T-helper 2 cell treated with Interferon-gamma antibody and Interleukin-4, amounts not matched to agents 5 μg/mL and 100 μg/mL, for 36 hours (primary cell): ENCODE data around the gene TTC22.

ENCODE experiments used
- DNase-seq: peaks from one replicate; pipeline ENCODE4 v3.0.0; 2021; ENCODE audit warnings: low spot score
- H3K27ac Mint-ChIP-seq: one replicate; pipeline ENCODE4 v1.8.0; 2021; ENCODE audit warnings: mild to moderate bottlenecking, mixed read lengths
- H3K27me3 Mint-ChIP-seq: one replicate; pipeline ENCODE4 v1.8.0; 2021; ENCODE audit warnings: low read depth, mixed read lengths
- H3K36me3 Mint-ChIP-seq: one replicate; pipeline ENCODE4 v1.8.0; 2021; ENCODE audit warnings: low read depth, mixed read lengths
- H3K4me1 Mint-ChIP-seq: one replicate; pipeline ENCODE4 v1.8.0; 2021; ENCODE audit warnings: low read depth, mixed read lengths
- H3K4me3 Mint-ChIP-seq: one replicate; pipeline ENCODE4 v1.8.0; 2022; ENCODE audit warnings: mild to moderate bottlenecking, moderate library complexity, mixed read lengths
- H3K9me3 Mint-ChIP-seq: one replicate; pipeline ENCODE4 v1.8.0; 2021; ENCODE audit warnings: mixed read lengths

The TTC22 gene

DNA sequence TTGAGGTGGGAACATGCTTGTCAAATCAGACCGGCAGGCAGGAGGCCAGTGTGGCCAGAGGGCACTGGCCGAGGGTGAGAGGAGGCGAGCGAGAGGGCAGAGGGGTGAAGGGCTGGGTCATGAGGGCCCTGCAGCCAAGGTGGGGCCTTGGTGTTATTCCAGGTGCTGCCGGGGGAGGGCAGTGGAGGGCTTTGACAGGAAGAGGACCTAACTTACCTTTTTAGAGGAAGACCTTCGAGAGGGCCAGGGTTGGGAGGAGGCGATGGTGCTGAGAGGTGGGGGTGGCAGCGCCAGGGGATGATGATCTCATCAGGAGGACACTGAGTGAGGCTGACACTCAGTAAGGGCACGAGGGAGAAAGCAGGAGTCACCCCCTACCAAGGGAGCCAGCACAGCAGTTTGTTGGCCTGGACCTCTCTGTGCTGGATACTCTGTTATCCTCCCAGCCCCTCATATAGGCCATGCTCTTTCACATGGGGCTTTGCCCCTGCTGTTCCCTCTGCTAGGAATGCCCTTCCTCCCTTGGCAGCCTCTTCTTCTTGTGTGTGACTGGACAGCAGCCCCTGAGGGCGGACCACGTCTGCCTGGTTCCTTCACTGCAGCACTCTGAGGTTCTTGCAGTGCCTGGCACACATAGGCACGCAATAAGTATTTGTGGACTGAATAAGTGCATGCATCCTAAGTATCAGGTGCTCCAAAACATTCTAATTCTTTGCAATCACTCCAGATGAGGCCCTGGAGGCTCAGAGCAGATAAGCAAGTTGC lies 7.5 kb upstream of the TTC22 start:
- H3K4me3 Mint-ChIP-seq: no peak overlapping the region
- DNase-seq: no peak
- no peak overlapping the region for H3K27ac Mint-ChIP-seq
- peaks cover 31% of the 10 kb centered on the region for H3K4me1 Mint-ChIP-seq
- H3K27me3 Mint-ChIP-seq: no peaks in the 10 kb centered on the region
- H3K9me3 Mint-ChIP-seq: no peaks in the 10 kb centered on the region
- H3K36me3 Mint-ChIP-seq: no peaks in the 10 kb centered on the region

- no peaks in the 10 kb centered on the region for H3K27me3 Mint-ChIP-seq
- no peaks in the 10 kb centered on the region for H3K36me3 Mint-ChIP-seq
- no peak overlapping the region for H3K4me3 Mint-ChIP-seq
- H3K9me3 Mint-ChIP-seq: no peaks in the 10 kb centered on the region
- H3K4me1 Mint-ChIP-seq: peaks cover 25% of the 10 kb centered on the region
- no peak overlapping the region for H3K27ac Mint-ChIP-seq
- DNase-seq: no peak
These were observed 6.6 kb upstream of the TTC22 start for GRCh38 chr1:54807756-54808155.

DNA sequence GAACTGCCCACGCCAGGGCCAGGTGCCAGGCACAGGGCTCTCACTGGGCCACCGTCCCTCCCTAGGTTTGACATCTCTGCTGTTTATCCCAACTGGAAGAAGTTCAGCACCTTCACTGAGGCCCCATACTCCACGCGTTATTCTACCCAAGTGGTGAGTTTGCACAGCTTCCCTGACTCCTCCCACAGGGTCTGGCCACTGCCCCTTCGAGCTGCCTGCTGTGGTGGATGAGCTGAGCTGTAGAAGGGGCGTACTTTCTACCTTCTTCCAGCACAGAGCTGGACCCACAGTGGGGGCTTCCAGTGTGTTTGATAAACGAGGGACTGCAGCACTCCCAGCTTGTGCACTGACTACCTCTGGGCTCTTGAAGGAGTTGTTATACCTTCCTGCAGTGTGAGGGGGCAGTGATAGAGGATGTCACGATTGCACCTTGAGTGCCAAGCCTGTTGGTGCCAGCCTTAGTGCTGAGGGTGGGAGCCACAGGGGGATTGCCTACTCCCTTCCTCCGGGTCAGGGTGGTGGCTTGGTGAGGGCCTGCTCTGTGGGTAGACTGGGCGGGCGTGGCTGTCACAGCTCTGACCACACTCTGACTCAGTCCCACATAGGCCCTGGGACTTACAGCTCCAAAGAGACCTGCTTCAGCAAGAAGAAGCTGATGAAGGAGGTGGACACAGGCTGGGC lies 5.9 kb upstream of the TTC22 start:
- Mint-ChIP-seq H3K4me3 (no peak overlapping the region), H3K27ac (no peak overlapping the region), H3K4me1 (peaks cover 25% of the 10 kb centered on the region), H3K36me3 (no peaks in the 10 kb centered on the region), H3K27me3 (no peaks in the 10 kb centered on the region), H3K9me3 (no peaks in the 10 kb centered on the region)
- DNase-seq: peak; percentile 24

- DNase-seq: no peak
- Mint-ChIP-seq H3K27me3 (no peaks in the 10 kb centered on the region), H3K4me1 (peaks cover 32% of the 10 kb centered on the region), H3K4me3 (no peak overlapping the region), H3K36me3 (no peaks in the 10 kb centered on the region), H3K9me3 (no peaks in the 10 kb centered on the region), H3K27ac (no peak overlapping the region)
These were observed 4.9 kb upstream of the TTC22 start for GRCh38 chr1:54805981-54806381.

DNA sequence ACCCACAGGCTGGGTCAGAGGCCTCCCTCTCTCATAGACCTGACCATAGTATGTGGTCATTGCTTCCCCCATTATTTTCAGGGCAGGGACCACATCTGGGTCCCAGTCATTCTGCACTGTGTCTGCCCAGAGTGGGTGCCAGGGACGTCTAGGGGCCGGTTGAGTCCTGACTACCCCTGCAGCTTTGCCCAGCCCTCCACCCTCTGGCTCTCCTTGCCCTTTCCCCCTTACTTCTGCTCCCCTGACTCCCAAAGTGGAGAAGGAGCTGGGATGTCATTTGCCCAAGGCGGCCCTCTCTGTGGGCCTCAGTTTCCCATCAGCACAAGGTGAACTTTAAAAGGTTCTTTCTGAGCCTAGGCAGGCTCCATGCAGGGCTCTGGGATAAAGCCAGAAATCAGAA lies 4.3 kb upstream of the TTC22 start:
- no peaks in the 10 kb centered on the region for H3K27me3 Mint-ChIP-seq
- H3K4me3 Mint-ChIP-seq: no peak overlapping the region
- no peak for DNase-seq
- no peaks in the 10 kb centered on the region for H3K9me3 Mint-ChIP-seq
- peaks cover 32% of the 10 kb centered on the region for H3K4me1 Mint-ChIP-seq
- no peaks in the 10 kb centered on the region for H3K36me3 Mint-ChIP-seq
- no peak overlapping the region for H3K27ac Mint-ChIP-seq

DNA sequence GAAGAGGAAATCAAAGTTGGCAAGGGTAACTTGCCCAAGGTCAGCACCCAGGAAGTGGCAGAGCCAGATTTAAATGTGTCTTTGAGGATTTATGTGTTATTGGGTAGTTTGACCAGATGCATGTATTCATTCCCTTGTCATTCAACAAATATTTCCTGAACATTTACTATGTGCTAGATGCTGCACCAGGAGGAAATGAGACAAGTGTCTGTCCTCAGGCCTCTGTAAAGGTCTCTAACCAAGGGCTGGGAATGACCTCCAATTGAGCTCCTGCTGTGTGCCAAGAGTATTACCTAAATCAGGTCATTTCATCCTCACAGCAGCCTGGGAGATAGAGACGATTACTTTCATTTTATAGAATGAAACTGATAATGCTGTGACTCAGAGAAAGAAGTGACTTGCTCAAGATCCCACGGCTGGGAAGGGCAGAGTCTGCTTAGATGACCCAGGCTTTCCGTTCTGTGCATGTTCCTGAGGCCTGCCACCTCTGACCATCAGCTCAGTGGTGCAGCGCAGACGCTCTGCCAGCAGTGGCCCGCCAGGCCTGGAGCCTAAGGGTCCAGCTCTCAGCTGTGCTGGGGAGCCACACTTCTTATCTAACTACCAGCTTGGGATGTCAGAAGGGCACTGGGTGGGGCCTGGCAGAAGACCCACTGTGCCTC lies 3.5 kb upstream of the TTC22 start:
- H3K4me3 Mint-ChIP-seq: no peak overlapping the region
- no peaks in the 10 kb centered on the region for H3K36me3 Mint-ChIP-seq
- H3K9me3 Mint-ChIP-seq: no peaks in the 10 kb centered on the region
- no peaks in the 10 kb centered on the region for H3K27me3 Mint-ChIP-seq
- H3K4me1 Mint-ChIP-seq: peaks cover 38% of the 10 kb centered on the region
- peak overlapping the region; percentile 26 for H3K27ac Mint-ChIP-seq
- peak; percentile 35 for DNase-seq

DNA sequence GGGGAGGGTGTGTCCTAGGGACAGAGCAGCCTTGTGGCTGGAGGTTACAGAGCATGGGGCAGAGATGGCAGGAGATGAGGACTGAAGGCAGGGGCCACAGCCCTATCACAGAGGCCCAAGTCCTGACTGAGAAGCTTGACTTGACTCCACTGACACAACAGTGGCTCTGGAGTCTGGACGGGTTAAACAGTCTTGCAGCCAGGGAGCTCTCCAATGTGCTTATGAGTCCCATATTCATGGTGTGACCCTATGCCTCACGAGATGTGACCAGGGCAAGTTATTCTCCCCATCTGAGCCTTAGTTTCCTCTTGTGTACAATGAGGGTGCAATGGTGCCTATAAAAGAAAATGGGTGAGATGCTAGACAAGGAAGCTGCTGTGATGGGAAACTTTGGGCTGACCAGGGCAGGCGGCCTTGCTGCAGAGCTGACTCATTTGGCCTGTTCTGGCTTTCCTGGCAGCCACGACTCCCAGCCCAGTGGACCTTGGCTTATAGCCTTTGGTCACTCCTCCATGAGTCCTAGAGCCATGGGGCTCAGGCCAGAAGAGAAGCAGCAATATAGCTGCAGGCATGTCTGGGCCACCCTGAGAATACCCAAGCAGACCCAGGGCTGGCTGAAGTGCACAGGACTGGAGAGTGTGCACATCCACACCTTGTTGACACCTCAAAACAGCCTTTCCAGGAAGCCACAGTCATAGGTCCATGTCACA lies 2.8 kb upstream of the TTC22 start:
- H3K4me3 Mint-ChIP-seq: no peak overlapping the region
- no peaks in the 10 kb centered on the region for H3K9me3 Mint-ChIP-seq
- no peak for DNase-seq
- H3K27ac Mint-ChIP-seq: peak overlapping the region; percentile 26
- H3K4me1 Mint-ChIP-seq: peaks cover 45% of the 10 kb centered on the region
- H3K27me3 Mint-ChIP-seq: no peaks in the 10 kb centered on the region
- H3K36me3 Mint-ChIP-seq: no peaks in the 10 kb centered on the region

GRCh38 chr1:54800041-54800898 lies 853 bp downstream of the TTC22 start:
- Mint-ChIP-seq H3K4me3 (peak overlapping the region; percentile 92), H3K9me3 (no peaks in the 10 kb centered on the region), H3K27me3 (no peaks in the 10 kb centered on the region), H3K27ac (peak overlapping the region; percentile 42), H3K36me3 (no peaks in the 10 kb centered on the region), H3K4me1 (peaks cover 40% of the 10 kb centered on the region)
- DNase-seq: no peak

DNA sequence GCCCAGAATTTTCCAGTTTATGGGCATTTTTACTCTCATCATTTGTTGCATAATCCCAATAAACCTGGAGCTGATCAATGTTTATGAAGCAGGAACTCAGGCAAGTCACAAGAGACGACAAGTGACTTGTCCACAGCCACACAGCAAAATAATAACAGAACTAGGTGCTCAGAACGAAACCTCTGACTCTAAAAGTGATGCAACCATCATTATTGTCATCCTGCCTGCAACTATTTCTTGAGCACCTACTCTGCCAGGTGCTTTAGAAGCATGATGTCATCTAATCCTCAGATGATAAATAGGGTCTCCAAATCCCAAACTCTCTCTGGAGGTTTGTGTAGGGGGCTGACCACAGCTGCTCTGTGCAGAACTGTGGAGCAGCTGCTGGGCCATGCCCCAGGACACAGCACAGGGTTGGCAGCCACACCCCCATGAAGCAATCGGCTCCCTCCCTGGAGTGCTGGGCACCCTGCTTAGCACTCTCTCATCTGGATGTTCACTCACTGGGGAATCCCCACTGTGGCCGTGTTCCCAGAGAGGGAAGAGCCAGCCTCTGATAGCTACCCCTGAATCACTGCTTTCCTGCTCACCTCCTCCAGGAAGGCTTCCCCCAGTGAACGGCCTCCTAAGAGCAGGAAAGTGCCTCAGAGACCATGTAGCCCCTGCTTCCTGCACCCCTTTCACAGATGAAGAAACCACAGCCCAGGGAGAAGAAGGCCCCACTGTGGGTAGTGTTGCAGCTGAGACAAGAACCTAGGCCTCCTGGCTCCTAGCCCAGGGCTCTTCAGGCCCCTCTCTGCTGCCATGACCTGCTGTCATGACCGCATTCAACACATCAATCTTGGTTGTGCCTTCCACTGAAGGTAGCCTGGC lies 2.1 kb downstream of the TTC22 start:
- Mint-ChIP-seq H3K36me3 (no peaks in the 10 kb centered on the region), H3K27ac (peak overlapping the region; percentile 61), H3K4me3 (peak overlapping the region; percentile 78), H3K9me3 (no peaks in the 10 kb centered on the region), H3K27me3 (no peaks in the 10 kb centered on the region), H3K4me1 (peaks cover 33% of the 10 kb centered on the region)
- peak; percentile 29 for DNase-seq

DNA sequence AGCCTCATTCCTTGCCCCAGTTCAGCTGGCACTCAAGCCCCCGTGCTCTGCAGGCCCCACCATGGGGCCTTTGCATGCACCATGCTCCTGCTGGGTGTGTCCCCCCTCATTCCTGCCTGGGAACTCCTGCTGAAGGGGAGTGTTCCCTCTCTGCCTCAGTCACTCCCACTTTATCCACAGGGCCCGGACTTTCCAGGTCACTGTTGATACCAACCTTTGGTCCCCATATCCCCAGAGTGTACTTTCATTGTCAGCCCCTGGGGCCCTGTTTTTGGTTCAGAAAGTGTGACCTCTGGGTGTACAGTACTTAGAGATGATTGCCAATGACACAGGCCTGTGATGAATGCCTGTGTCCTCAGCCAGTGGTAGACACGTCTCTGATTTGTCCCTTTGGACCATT lies 2.9 kb downstream of the TTC22 start:
- H3K4me1 Mint-ChIP-seq: peaks cover 31% of the 10 kb centered on the region
- no peaks in the 10 kb centered on the region for H3K9me3 Mint-ChIP-seq

DNA sequence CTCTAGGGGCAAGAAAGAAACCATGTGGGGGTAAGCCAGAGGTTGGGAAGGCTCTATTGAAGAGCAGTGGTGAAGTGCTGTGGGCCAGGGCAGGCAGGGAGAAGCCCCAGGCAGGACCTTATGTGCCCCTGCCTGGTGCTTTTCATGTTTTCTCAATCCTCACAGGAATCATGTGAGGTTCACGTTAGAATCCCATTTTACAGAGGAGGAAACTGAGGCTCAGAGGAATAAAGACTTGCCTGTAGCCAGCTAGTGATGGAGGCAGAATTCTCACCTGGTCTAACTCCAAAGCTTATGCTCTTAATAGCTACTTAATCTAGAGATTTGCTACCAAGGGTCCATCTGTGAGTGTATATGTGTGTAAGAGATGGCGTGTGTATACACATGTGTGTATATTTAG lies 4.2 kb downstream of the TTC22 start:
- no peaks in the 10 kb centered on the region for H3K27me3 Mint-ChIP-seq
- peaks cover 30% of the 10 kb centered on the region for H3K4me1 Mint-ChIP-seq
- no peak overlapping the region for H3K4me3 Mint-ChIP-seq
- peaks cover 3% of the 10 kb centered on the region for H3K9me3 Mint-ChIP-seq
- H3K36me3 Mint-ChIP-seq: no peaks in the 10 kb centered on the region
- no peak overlapping the region for H3K27ac Mint-ChIP-seq
- DNase-seq: no peak

More for the DNA sequence above, 2.9 kb downstream of the TTC22 start:
- H3K27me3 Mint-ChIP-seq: no peaks in the 10 kb centered on the region
- no peaks in the 10 kb centered on the region for H3K36me3 Mint-ChIP-seq
- H3K27ac Mint-ChIP-seq: no peak overlapping the region
- DNase-seq: no peak
- no peak overlapping the region for H3K4me3 Mint-ChIP-seq

- Mint-ChIP-seq H3K27me3 (no peaks in the 10 kb centered on the region), H3K27ac (no peak overlapping the region), H3K9me3 (peaks cover 7% of the 10 kb centered on the region), H3K4me1 (peaks cover 24% of the 10 kb centered on the region), H3K4me3 (no peak overlapping the region), H3K36me3 (no peaks in the 10 kb centered on the region)
- DNase-seq: no peak
These were observed 5.2 kb downstream of the TTC22 start for GRCh38 chr1:54795841-54796468.
